HFF-Myc (cell line): Measurements from ENCODE around the gene EML6.

ENCODE experiments used
- DNase-seq: peaks from one replicate; pipeline ENCODE4 v3.0.0-alpha.2; 2011; ENCODE audit warnings: low read depth; ENCODE audit errors: extremely low read depth
- H3K4me3 ChIP-seq: replicated peaks from 2 replicates; pipeline ENCODE4 v1.5.1; 2011; ENCODE audit warnings: low read depth, mild to moderate bottlenecking, control low read depth, low read length
- TF ChIP-seq, protein P1 (sequence below): IDR thresholded peaks from 2 replicates; pipeline ENCODE4 v1.5.1; 2012; ENCODE audit warnings: mild to moderate bottlenecking, low read depth, low read length, control low read depth; ENCODE audit errors: missing control alignments

The EML6 gene

DNA sequence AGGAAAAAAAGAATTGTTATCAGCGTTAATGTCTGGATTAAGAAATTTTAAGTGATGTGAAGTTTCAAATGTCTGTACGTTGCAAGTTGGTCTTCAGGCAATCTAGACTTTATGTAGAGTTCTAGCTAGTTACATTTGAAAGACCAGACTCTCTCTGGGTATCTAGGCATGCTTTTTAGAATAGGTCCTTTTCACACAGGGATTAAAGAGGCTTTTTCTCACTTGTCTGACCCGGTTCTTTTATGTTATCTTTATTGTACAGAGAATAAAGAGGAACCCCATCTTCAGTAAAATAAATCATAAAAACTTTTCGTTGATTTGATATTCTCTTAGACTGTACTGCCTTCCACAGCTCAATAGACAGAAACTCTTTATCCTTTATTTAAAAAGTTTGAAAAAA is 8.5 kb upstream of the EML6 start:
- DNase-seq = no peak
- TF ChIP-seq, protein P1, sequence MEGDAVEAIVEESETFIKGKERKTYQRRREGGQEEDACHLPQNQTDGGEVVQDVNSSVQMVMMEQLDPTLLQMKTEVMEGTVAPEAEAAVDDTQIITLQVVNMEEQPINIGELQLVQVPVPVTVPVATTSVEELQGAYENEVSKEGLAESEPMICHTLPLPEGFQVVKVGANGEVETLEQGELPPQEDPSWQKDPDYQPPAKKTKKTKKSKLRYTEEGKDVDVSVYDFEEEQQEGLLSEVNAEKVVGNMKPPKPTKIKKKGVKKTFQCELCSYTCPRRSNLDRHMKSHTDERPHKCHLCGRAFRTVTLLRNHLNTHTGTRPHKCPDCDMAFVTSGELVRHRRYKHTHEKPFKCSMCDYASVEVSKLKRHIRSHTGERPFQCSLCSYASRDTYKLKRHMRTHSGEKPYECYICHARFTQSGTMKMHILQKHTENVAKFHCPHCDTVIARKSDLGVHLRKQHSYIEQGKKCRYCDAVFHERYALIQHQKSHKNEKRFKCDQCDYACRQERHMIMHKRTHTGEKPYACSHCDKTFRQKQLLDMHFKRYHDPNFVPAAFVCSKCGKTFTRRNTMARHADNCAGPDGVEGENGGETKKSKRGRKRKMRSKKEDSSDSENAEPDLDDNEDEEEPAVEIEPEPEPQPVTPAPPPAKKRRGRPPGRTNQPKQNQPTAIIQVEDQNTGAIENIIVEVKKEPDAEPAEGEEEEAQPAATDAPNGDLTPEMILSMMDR = no peak
- H3K4me3 ChIP-seq = no peak overlapping the region

GRCh38 chr2:54716375-54716774 is 7.1 kb upstream of the EML6 start:
- no peak for DNase-seq
- TF ChIP-seq, protein P1 = no peak
- H3K4me3 ChIP-seq = no peak overlapping the region

DNA sequence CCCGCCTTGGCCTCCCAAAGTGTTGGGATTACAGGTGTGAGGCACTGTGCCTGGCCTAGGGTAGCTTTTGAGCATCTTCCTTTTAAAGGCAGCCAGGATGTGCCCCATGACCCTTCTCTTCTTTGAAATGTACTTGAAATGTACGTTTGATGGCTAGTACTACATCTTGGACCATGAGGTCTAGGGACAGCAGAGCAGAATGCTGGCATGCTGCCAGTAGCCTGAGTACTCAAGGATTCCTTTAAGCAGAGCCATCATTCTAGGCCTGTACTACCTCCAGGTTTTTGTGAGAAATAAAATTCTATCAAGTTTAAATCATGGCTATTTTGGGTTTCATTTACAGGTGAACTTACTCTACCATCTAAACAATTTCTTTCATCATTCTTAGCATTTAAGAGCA is 2.9 kb upstream of the EML6 start:
- no peak overlapping the region for H3K4me3 ChIP-seq
- DNase-seq = no peak
- TF ChIP-seq, protein P1 = no peak

DNA sequence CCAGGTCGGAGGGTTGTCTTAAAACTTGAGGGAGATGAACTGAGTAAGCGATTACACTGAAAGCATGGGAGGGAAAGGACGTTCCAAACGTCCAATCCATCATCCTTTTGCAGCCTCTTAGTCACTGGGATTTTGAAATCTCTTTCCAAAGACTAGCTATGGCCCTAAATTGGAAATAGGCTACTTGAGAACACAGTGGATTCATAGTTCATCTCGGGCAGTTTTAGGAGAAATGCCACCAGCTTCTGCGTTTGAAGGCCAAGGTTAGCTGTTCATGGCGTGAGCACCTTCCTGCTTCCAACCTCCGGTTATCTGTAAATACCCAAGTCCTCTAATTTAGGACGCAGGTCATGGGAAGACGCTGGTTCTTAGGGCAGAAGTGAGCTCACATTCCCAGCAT is 821 bp upstream of the EML6 start:
- TF ChIP-seq, protein P1 = no peak
- peak overlapping the region; percentile 81 for H3K4me3 ChIP-seq
- DNase-seq = no peak

GRCh38 chr2:54723996-54724559 is 616 bp downstream of the EML6 start:
- TF ChIP-seq, protein P1 = no peak
- DNase-seq = no peak
- H3K4me3 ChIP-seq = peak overlapping the region; percentile 81

DNA sequence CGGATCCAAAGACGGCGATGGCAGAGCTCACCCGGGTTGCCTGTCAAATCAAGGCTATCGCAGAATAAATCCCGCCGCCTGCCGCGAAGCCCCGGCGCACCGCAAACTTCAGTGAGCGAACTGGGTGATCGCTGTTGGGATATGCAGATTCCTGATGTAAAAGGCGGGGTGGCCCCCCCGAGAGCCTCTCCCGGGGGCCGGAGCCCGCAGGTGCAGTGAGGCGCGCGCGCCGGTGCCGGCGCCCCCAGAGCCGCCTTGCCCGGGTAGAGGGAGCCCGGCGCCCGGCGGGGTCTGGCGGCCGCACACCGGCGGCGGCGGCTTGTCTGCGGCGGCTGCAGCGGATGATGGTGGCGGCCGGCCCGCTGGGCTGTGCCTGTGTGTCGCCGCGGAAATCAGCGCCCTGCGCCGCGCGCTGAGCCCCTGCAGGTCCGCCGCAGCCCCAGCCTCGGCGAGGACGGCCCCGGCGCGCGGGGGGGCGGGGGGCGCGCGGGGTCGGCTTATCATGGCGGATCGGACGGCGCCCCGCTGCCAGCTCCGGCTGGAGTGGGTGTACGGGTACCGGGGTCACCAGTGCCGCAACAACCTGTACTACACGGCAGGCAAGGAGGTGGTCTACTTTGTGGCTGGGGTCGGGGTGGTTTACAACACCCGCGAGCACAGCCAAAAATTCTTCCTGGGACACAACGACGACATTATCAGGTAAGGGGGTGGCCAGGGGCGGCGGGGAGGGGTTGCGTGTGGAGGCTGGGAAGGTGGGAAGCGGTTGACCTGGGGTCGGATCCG is 1.3 kb downstream of the EML6 start:
- no peak for DNase-seq
- H3K4me3 ChIP-seq = peak overlapping the region; percentile 81
- TF ChIP-seq, protein P1 = no peak
